HG02678 (cell line): ENCODE results near the gene PCDH1.

Experiments used
- ATAC-seq: cut with Tn5 transposase; IDR thresholded peaks from one replicate; pipeline ENCODE4 v1.9.1; 2021; ENCODE audit warnings: mild to moderate bottlenecking, moderate library complexity; ENCODE audit not compliant: unreplicated experiment

PCDH1 gene

GRCh38 chr5:141857226-141857625 is 21.0 kb downstream of the PCDH1 start:
- ATAC-seq: no peak

- no peak for ATAC-seq
These were observed 22.0 kb downstream of the PCDH1 start for GRCh38 chr5:141856037-141856790.

GRCh38 chr5:141855265-141856036 is 22.8 kb downstream of the PCDH1 start:
- no peak for ATAC-seq

GRCh38 chr5:141853895-141854626 is 24.1 kb downstream of the PCDH1 start:
- no peak for ATAC-seq

GRCh38 chr5:141852448-141852847 is 25.8 kb downstream of the PCDH1 start:
- ATAC-seq: no peak

- no peak for ATAC-seq
These were observed 26.9 kb downstream of the PCDH1 start for GRCh38 chr5:141851195-141851874.

- ATAC-seq: no peak
These were observed 27.4 kb downstream of the PCDH1 start for GRCh38 chr5:141850786-141851185.

GRCh38 chr5:141850244-141850768 is 27.9 kb downstream of the PCDH1 start:
- peak; percentile 9 for ATAC-seq

GRCh38 chr5:141849415-141850243 is 28.6 kb downstream of the PCDH1 start:
- ATAC-seq: peak; percentile 80

- peak; percentile 20 for ATAC-seq
These were observed 29.3 kb downstream of the PCDH1 start for GRCh38 chr5:141848744-141849414.

- no peak for ATAC-seq
These were observed 32.2 kb downstream of the PCDH1 start for GRCh38 chr5:141846031-141846430.

GRCh38 chr5:141845371-141845851 is 32.8 kb downstream of the PCDH1 start:
- no peak for ATAC-seq

- ATAC-seq: no peak
These were observed 33.7 kb downstream of the PCDH1 start for GRCh38 chr5:141844414-141845097.

- no peak for ATAC-seq
These were observed 34.9 kb downstream of the PCDH1 start for GRCh38 chr5:141843156-141843927.

GRCh38 chr5:141841378-141842180 is 36.6 kb downstream of the PCDH1 start:
- ATAC-seq: no peak

GRCh38 chr5:141840826-141841360 is 37.3 kb downstream of the PCDH1 start:
- ATAC-seq: no peak
